HepG2 (cell line): ENCODE results near the gene CSPG5. TPM values are rescaled to one million over a fixed set of nuclear protein-coding genes. Genes with fewer than 3 reads are reported as not detected.

ENCODE experiments used
- ADNP ChIP-seq: sonication (generic); formaldehyde crosslinking; IDR thresholded peaks from 2 replicates; pipeline ENCODE4 v1.4.0; 2020; ENCODE audit warnings: missing genetic modification reagents
- ZNF558 ChIP-seq: sonication (generic); formaldehyde crosslinking; IDR thresholded peaks from 2 replicates; pipeline ENCODE4 v1.9.0; 2022; ENCODE audit warnings: mild to moderate bottlenecking, missing genetic modification reagents, borderline replicate concordance
- ZNF660 ChIP-seq: sonication (generic); formaldehyde crosslinking; IDR thresholded peaks from 2 replicates; pipeline ENCODE4 v1.5.1; 2020; ENCODE audit warnings: mild to moderate bottlenecking, low read depth, missing genetic modification reagents, borderline replicate concordance
- polyA plus RNA-seq, 8 experiments: library from polyadenylated mRNA; depleted of rRNA in 3 of 8; stranded (reverse) in 7 of 8; unstranded in 1 of 8; fragments of >200 nt; fragmentation: Illumina TruSeq in 4 of 8; extraction: Trizol in 4 of 8; gene quantifications; 2 replicates each; pipeline versions ENCODE4 v1.2.1 to v1.2.3, GENCODE V29; 2011 to 2016; ENCODE audit warnings: low read depth in 4 of 8, missing spikeins in 1 of 8, mixed read lengths in 1 of 8; ENCODE audit not compliant: insufficient read depth in 1 of 8
- total RNA-seq, 5 experiments: library from RNA; depleted of rRNA; stranded (reverse); fragments of >200 nt; fragmentation: Illumina TruSeq; extraction: Trizol; gene quantifications; 2 replicates each; pipeline ENCODE4 v1.2.3, GENCODE V29; 2016; ENCODE audit warnings: low read depth in 1 of 5
- TF ChIP-seq, protein P1 (sequence below): sonication (generic); formaldehyde crosslinking; IDR thresholded peaks from 2 replicates; pipeline ENCODE4 v1.5.1; 2020; ENCODE audit warnings: mild to moderate bottlenecking, missing genetic modification reagents, borderline replicate concordance
- TF ChIP-seq, protein P2 (sequence below): sonication (generic); formaldehyde crosslinking; IDR thresholded peaks from 2 replicates; pipeline ENCODE4 v1.4.0; 2020; ENCODE audit warnings: mild to moderate bottlenecking, missing genetic modification reagents
- TF ChIP-seq, protein P3 (sequence below): sonication (generic); formaldehyde crosslinking; IDR thresholded peaks from one replicate; pipeline ENCODE4 v1.5.1; 2020; ENCODE audit warnings: mild to moderate bottlenecking, missing genetic modification reagents; ENCODE audit errors: not compliant biosample characterization

The CSPG5 gene
- total and polyA plus RNA-seq, 2 of the 13 experiments (the other 11 are each of a cell fraction or from before 2014, with no cell fraction given) = 0.07 to 0.15 TPM

DNA sequence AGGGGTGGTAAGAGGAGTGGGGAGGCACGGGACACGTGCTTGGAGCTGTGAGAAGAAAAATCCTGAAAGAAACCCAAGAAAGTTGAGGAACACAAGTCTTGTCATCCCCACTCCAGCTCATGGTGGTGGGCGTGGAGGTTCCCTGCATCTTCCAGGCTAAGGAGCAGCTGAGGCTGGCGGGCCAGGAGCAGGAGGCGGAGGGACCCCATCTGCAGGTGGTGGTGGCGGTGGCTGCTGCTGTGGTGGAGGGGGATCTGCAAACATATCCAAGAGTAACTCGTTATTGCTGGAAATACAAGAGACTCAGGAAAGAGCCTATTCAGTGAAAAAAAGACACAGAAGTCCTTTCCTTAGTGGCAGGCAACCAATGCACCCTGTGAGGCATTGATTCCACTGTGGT, 9.4 kb upstream of the CSPG5 start (continued):
- TF ChIP-seq, protein P1, sequence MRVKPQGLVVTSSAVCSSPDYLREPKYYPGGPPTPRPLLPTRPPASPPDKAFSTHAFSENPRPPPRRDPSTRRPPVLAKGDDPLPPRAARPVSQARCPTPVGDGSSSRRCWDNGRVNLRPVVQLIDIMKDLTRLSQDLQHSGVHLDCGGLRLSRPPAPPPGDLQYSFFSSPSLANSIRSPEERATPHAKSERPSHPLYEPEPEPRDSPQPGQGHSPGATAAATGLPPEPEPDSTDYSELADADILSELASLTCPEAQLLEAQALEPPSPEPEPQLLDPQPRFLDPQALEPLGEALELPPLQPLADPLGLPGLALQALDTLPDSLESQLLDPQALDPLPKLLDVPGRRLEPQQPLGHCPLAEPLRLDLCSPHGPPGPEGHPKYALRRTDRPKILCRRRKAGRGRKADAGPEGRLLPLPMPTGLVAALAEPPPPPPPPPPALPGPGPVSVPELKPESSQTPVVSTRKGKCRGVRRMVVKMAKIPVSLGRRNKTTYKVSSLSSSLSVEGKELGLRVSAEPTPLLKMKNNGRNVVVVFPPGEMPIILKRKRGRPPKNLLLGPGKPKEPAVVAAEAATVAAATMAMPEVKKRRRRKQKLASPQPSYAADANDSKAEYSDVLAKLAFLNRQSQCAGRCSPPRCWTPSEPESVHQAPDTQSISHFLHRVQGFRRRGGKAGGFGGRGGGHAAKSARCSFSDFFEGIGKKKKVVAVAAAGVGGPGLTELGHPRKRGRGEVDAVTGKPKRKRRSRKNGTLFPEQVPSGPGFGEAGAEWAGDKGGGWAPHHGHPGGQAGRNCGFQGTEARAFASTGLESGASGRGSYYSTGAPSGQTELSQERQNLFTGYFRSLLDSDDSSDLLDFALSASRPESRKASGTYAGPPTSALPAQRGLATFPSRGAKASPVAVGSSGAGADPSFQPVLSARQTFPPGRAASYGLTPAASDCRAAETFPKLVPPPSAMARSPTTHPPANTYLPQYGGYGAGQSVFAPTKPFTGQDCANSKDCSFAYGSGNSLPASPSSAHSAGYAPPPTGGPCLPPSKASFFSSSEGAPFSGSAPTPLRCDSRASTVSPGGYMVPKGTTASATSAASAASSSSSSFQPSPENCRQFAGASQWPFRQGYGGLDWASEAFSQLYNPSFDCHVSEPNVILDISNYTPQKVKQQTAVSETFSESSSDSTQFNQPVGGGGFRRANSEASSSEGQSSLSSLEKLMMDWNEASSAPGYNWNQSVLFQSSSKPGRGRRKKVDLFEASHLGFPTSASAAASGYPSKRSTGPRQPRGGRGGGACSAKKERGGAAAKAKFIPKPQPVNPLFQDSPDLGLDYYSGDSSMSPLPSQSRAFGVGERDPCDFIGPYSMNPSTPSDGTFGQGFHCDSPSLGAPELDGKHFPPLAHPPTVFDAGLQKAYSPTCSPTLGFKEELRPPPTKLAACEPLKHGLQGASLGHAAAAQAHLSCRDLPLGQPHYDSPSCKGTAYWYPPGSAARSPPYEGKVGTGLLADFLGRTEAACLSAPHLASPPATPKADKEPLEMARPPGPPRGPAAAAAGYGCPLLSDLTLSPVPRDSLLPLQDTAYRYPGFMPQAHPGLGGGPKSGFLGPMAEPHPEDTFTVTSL (CRISPR knock-in tag) = no peak
- TF ChIP-seq ZNF558 (CRISPR knock-in tag) (no peak), ZNF660 (CRISPR knock-in tag) (no peak), ADNP (no peak)
- TF ChIP-seq, protein P2, sequence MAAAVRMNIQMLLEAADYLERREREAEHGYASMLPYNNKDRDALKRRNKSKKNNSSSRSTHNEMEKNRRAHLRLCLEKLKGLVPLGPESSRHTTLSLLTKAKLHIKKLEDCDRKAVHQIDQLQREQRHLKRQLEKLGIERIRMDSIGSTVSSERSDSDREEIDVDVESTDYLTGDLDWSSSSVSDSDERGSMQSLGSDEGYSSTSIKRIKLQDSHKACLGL (CRISPR knock-in tag) = no peak
- TF ChIP-seq, protein P3, sequence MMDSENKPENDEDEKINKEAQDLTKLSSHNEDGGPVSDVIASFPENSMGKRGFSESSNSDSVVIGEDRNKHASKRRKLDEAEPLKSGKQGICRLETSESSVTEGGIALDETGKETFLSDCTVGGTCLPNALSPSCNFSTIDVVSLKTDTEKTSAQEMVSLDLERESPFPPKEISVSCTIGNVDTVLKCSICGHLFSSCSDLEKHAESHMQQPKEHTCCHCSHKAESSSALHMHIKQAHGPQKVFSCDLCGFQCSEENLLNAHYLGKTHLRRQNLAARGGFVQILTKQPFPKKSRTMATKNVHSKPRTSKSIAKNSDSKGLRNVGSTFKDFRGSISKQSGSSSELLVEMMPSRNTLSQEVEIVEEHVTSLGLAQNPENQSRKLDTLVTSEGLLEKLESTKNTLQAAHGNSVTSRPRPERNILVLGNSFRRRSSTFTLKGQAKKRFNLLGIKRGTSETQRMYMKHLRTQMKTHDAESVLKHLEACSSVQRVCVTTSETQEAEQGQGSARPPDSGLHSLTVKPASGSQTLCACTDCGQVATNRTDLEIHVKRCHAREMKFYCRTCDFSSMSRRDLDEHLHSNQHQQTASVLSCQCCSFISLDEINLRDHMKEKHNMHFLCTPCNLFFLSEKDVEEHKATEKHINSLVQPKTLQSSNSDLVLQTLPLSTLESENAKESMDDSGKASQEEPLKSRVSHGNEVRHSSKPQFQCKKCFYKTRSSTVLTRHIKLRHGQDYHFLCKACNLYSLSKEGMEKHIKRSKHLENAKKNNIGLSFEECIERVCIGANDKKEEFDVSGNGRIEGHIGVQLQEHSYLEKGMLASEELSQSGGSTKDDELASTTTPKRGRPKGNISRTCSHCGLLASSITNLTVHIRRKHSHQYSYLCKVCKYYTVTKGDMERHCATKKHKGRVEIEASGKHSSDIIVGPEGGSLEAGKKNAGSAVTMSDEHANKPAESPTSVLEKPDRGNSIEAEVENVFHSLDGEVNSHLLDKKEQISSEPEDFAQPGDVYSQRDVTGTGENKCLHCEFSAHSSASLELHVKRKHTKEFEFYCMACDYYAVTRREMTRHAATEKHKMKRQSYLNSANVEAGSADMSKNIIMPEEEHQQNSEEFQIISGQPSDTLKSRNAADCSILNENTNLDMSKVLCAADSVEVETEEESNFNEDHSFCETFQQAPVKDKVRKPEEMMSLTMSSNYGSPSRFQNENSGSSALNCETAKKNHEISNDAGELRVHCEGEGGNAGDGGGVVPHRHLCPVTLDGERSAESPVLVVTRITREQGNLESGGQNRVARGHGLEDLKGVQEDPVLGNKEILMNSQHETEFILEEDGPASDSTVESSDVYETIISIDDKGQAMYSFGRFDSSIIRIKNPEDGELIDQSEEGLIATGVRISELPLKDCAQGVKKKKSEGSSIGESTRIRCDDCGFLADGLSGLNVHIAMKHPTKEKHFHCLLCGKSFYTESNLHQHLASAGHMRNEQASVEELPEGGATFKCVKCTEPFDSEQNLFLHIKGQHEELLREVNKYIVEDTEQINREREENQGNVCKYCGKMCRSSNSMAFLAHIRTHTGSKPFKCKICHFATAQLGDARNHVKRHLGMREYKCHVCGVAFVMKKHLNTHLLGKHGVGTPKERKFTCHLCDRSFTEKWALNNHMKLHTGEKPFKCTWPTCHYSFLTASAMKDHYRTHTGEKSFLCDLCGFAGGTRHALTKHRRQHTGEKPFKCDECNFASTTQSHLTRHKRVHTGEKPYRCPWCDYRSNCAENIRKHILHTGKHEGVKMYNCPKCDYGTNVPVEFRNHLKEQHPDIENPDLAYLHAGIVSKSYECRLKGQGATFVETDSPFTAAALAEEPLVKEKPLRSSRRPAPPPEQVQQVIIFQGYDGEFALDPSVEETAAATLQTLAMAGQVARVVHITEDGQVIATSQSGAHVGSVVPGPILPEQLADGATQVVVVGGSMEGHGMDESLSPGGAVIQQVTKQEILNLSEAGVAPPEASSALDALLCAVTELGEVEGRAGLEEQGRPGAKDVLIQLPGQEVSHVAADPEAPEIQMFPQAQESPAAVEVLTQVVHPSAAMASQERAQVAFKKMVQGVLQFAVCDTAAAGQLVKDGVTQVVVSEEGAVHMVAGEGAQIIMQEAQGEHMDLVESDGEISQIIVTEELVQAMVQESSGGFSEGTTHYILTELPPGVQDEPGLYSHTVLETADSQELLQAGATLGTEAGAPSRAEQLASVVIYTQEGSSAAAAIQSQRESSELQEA = no peak
